HG02870 (cell line): Measurements from ENCODE around the gene APOL4.
"Not testable (repeated sequence)": the region's sequence is repeated elsewhere in the genome, so short reads cannot be mapped to it uniquely, and the experiment has no call there.

Source experiments
- ATAC-seq: cut with Tn5 transposase; IDR thresholded peaks from one replicate; pipeline ENCODE4 v1.9.1; 2021; ENCODE audit warnings: mild to moderate bottlenecking, moderate library complexity; ENCODE audit not compliant: unreplicated experiment

Gene APOL4

GRCh38 chr22:36209488-36209908 is 7.9 kb upstream of the APOL4 start:
- not testable (repeated sequence) for ATAC-seq

- no peak for ATAC-seq
These were observed 7.3 kb upstream of the APOL4 start for GRCh38 chr22:36208914-36209313.

GRCh38 chr22:36208162-36208765 is 6.7 kb upstream of the APOL4 start:
- ATAC-seq: no peak

GRCh38 chr22:36206255-36206654 is 4.6 kb upstream of the APOL4 start:
- ATAC-seq: no peak

GRCh38 chr22:36205573-36205972 is 4.0 kb upstream of the APOL4 start:
- ATAC-seq: not testable (repeated sequence)

GRCh38 chr22:36204632-36205015 is 3.0 kb upstream of the APOL4 start:
- ATAC-seq: no peak

GRCh38 chr22:36204001-36204631 is 2.5 kb upstream of the APOL4 start:
- no peak for ATAC-seq

- ATAC-seq: not testable (repeated sequence)
These were observed 1.8 kb upstream of the APOL4 start for GRCh38 chr22:36203441-36203840.

GRCh38 chr22:36202906-36203305 is 1.3 kb upstream of the APOL4 start:
- ATAC-seq: not testable (repeated sequence)

- ATAC-seq: not testable (repeated sequence)
These were observed 584 bp downstream of the APOL4 start for GRCh38 chr22:36201025-36201424.

- ATAC-seq: no peak
These were observed 2.5 kb downstream of the APOL4 start for GRCh38 chr22:36199001-36199551.

GRCh38 chr22:36198536-36198935 is 3.1 kb downstream of the APOL4 start:
- no peak for ATAC-seq

- no peak for ATAC-seq
These were observed 4.0 kb downstream of the APOL4 start for GRCh38 chr22:36197514-36198146.

- no peak for ATAC-seq
These were observed 4.6 kb downstream of the APOL4 start for GRCh38 chr22:36197065-36197440.

GRCh38 chr22:36196254-36197064 is 5.2 kb downstream of the APOL4 start:
- no peak for ATAC-seq

- no peak for ATAC-seq
These were observed 6.6 kb downstream of the APOL4 start for GRCh38 chr22:36194971-36195370.

GRCh38 chr22:36194385-36194784 is 7.2 kb downstream of the APOL4 start:
- no peak for ATAC-seq

- ATAC-seq: no peak
These were observed 8.0 kb downstream of the APOL4 start for GRCh38 chr22:36193577-36193976.

GRCh38 chr22:36193171-36193570 is 8.4 kb downstream of the APOL4 start:
- ATAC-seq: no peak

- ATAC-seq: no peak
These were observed 9.1 kb downstream of the APOL4 start for GRCh38 chr22:36192542-36192941.

- no peak for ATAC-seq
These were observed 10.3 kb downstream of the APOL4 start for GRCh38 chr22:36191106-36191836.
